Ishikawa (cell line): ENCODE measurements around the gene TANC1.

ENCODE experiments used
- CEBPB ChIP-seq: IDR thresholded peaks from 2 replicates; pipeline ENCODE4 v1.6.1; 2012
- CREB1 ChIP-seq: IDR thresholded peaks from 2 replicates; pipeline ENCODE4 v1.6.1; 2012; ENCODE audit warnings: low read depth
- EGR1 ChIP-seq: IDR thresholded peaks from 2 replicates; pipeline ENCODE4 v1.6.1; 2012
- EP300 ChIP-seq: IDR thresholded peaks from 2 replicates; pipeline ENCODE4 v1.6.1; 2012; ENCODE audit warnings: borderline replicate concordance
- FOXM1 ChIP-seq: IDR thresholded peaks from 2 replicates; pipeline ENCODE4 v1.6.1; 2012; ENCODE audit warnings: low read depth, borderline replicate concordance
- MAX ChIP-seq: IDR thresholded peaks from 2 replicates; pipeline ENCODE4 v1.6.1; 2012
- NFIC ChIP-seq: IDR thresholded peaks from 2 replicates; pipeline ENCODE4 v1.6.1; 2012
- RAD21 ChIP-seq: IDR thresholded peaks from 2 replicates; pipeline ENCODE4 v1.6.1; 2012; ENCODE audit warnings: low read depth
- TAF1 ChIP-seq: IDR thresholded peaks from 2 replicates; pipeline ENCODE4 v1.6.1; 2012; ENCODE audit warnings: low read depth, mild to moderate bottlenecking
- TCF12 ChIP-seq: IDR thresholded peaks from 2 replicates; pipeline ENCODE4 v1.6.1; 2012; ENCODE audit warnings: low read depth
- TEAD4 ChIP-seq: IDR thresholded peaks from 2 replicates; pipeline ENCODE4 v1.6.1; 2012
- YY1 ChIP-seq: IDR thresholded peaks from 2 replicates; pipeline ENCODE4 v1.6.1; 2012; ENCODE audit warnings: low read depth
- ZBTB7A ChIP-seq: IDR thresholded peaks from 2 replicates; pipeline ENCODE4 v1.6.1; 2012; ENCODE audit warnings: low read depth
- TF ChIP-seq, protein P1 (sequence below): IDR thresholded peaks from 2 replicates; pipeline ENCODE4 v1.6.1; 2012; ENCODE audit warnings: low read depth, mild to moderate bottlenecking
- TF ChIP-seq, protein P2 (sequence below): IDR thresholded peaks from 2 replicates; pipeline ENCODE4 v1.6.1; 2012

The TANC1 gene

DNA sequence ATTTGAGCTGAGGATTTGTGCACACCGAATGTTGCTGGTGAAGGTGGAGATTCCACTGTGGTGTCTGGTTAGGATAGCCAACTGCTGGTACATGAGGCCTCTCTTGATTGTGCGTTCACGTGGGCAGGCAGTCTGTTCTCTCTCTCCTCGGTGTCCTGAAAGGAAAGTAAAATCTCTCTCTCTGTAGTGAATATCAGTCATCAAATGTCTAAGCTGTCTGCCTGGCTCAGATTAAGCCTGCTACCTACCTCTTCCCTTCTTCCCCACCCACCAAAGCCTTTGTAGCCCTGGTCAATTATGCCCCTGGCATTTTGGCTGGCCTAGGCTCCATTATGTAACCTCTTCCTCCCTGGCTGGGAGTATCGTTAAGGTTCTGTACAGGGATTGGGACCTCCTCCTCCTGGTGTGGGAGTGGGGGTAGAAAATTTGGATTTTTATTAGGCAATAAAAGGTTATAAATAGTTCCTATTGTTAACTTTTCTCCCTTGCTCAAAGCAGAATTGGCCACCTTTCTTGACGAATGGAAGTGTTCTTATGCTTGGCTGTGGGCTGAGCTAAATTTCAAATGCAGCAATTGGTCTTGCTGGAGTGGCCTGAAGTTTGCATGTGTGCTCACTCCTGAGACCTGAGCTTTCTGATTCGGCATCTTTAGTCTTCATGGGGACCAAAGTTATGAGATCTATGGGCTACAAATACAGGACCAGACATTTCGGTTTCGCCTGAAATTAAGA lies 169.2 kb downstream of the TANC1 start:
- TF ChIP-seq FOXM1 (no peak), CEBPB (no peak), CREB1 (no peak), YY1 (no peak), EGR1 (no peak), ZBTB7A (no peak), MAX (no peak), TAF1 (no peak), NFIC (no peak), TEAD4 (no peak)
- TF ChIP-seq, protein P1, sequence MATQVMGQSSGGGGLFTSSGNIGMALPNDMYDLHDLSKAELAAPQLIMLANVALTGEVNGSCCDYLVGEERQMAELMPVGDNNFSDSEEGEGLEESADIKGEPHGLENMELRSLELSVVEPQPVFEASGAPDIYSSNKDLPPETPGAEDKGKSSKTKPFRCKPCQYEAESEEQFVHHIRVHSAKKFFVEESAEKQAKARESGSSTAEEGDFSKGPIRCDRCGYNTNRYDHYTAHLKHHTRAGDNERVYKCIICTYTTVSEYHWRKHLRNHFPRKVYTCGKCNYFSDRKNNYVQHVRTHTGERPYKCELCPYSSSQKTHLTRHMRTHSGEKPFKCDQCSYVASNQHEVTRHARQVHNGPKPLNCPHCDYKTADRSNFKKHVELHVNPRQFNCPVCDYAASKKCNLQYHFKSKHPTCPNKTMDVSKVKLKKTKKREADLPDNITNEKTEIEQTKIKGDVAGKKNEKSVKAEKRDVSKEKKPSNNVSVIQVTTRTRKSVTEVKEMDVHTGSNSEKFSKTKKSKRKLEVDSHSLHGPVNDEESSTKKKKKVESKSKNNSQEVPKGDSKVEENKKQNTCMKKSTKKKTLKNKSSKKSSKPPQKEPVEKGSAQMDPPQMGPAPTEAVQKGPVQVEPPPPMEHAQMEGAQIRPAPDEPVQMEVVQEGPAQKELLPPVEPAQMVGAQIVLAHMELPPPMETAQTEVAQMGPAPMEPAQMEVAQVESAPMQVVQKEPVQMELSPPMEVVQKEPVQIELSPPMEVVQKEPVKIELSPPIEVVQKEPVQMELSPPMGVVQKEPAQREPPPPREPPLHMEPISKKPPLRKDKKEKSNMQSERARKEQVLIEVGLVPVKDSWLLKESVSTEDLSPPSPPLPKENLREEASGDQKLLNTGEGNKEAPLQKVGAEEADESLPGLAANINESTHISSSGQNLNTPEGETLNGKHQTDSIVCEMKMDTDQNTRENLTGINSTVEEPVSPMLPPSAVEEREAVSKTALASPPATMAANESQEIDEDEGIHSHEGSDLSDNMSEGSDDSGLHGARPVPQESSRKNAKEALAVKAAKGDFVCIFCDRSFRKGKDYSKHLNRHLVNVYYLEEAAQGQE: no peak
- TF ChIP-seq, protein P2, sequence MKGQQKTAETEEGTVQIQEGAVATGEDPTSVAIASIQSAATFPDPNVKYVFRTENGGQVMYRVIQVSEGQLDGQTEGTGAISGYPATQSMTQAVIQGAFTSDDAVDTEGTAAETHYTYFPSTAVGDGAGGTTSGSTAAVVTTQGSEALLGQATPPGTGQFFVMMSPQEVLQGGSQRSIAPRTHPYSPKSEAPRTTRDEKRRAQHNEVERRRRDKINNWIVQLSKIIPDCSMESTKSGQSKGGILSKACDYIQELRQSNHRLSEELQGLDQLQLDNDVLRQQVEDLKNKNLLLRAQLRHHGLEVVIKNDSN: no peak

DNA sequence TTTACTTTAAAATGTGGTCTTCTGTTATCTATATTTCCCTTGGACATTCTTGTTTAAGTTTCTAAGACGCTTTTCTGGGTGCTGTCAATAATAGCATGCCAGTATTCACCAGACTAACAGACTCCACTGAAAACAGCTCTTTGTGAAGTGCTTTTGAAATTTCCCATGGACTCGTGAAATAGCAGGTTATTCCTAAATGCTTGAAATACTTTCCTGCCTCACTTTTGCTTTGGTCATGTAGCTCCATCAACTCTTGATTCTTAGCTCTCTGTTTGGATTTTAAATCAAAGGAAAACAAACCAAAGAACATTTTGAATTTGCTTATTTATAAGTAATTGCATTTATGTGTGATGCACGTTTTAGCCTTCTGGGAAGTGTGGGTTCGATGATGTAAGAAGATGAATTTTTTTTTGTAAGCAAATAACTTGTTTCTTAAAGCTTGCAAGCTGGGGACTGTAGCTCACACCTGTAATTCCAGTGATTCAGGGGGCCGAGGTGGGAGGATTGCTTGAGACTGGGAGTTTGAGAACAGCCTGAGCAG lies 170.3 kb downstream of the TANC1 start:
- TF ChIP-seq, protein P2: no peak
- TF ChIP-seq YY1 (no peak), EGR1 (no peak)

DNA sequence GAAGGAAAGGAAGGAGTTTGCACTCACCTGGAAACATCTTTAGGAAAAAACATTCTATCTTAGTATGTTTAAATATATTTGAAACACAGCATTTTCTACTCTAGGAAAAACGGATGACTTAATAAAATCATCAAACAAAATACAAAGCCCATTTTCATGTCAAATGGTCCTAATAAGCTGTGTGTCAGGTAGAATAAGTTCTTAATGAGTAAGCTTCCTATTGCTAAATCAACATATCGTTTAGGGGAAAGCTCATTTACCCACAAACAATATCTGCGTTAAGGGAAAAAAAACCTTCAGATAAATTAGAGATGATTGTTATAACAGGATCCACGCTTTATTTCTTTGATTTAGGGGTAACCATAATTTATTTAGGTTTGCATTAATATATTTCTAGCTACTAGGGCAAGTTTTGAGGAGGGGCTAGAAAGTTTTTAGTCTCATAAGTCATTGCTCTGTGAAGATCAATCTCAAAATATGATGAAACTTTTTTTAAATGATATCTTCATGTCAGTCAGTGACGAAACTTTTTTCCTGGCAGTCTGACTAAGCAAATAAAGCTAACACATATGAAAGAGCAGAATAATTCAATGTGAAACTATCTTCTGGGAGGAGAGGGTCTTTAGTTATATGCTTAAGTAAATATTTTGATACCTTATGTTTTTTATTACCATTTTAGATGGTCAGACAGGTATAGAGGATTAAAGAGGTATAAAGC lies 170.9 kb downstream of the TANC1 start:
- no peak for TF ChIP-seq EP300
- TF ChIP-seq, protein P2: no peak
- no peak for TF ChIP-seq YY1
- TF ChIP-seq TEAD4: no peak
- no peak for TF ChIP-seq TCF12
- TF ChIP-seq ZBTB7A: no peak
- TF ChIP-seq EGR1: no peak
- no peak for TF ChIP-seq CREB1
- TF ChIP-seq RAD21: no peak
- TF ChIP-seq MAX: no peak
- TF ChIP-seq NFIC: no peak
- TF ChIP-seq FOXM1: no peak
- no peak for TF ChIP-seq TAF1
- TF ChIP-seq CEBPB: no peak
- TF ChIP-seq, protein P1: no peak

DNA sequence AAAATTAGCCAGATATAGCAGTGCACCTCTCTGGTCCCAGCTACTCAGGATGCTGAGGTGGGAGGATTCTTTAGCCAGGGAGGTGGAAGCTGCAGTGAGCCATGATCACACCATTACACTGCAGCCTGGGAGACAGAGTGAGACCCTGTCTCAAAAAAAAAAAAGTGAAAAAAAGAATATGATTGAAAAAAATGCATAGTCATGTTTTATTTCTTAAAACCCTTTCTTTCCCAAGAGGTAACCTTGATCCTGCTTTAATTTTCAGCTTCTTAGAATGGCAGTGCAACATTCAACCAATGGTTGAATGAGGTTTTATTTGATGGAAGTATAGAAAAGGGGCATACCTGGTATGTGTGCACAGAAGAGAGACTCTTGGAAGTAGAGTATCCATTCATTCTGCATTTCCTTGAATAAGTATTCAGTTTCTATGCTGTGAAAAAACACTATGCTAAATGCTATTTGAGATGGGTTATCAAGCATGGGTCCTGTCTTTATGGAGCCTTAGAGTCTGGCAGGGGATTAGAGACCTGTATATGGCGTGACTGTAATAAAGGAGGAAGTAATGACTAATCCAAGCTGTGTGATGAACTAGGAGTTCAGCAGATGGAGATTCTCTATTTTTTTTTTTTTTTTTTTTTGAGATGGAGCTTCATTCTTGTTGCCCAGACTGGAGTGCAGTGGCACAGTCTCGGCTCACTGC lies 171.8 kb downstream of the TANC1 start:
- TF ChIP-seq EGR1: no peak
- TF ChIP-seq YY1: no peak
- TF ChIP-seq NFIC: no peak
- no peak for TF ChIP-seq FOXM1
- TF ChIP-seq MAX: no peak
- TF ChIP-seq RAD21: no peak
- TF ChIP-seq, protein P1: no peak
- TF ChIP-seq TAF1: no peak
- TF ChIP-seq TCF12: no peak
- no peak for TF ChIP-seq CEBPB
- no peak for TF ChIP-seq CREB1
- no peak for TF ChIP-seq ZBTB7A
- no peak for TF ChIP-seq EP300
- TF ChIP-seq TEAD4: no peak
- TF ChIP-seq, protein P2: no peak
